NCI-H1105 treated with DMSO at 0.1 percent for 48 hours (cell line): ENCODE data around the gene DLGAP1.

Source experiments
- DNase-seq: peaks from one replicate; lab custom pipeline; 2025; lab: John Stamatoyannopoulos, UW

Gene DLGAP1

DNA sequence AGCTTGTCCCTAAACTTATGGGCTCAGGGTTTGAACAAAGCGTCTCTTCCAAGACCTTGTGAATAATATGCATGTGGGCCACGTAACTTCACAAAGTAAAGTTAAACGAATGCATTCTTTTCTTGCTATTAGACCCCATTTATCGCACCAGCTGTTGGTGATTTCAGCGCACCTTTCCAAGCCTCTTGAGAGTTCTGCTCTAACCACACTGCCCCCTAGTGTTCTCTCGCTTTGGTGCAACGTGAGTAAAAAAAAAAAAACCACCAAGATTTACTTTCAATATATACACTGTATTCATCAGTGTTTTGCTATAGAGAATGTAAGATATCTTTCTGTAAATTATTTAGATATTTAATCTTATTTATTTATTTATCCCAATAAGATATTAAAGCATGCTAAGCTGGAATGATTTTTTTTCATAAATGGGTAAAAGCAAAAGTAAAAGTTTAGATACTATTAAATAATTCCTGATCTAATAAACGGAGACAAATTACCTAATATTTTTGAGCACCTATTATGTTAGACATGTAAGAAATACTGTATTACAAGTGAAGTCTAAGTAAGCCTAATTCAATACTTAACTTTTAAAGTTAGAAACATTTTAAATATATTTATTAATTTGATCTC is 459.5 kb downstream of the DLGAP1 start:
- DNase-seq = peak; percentile 32

DNA sequence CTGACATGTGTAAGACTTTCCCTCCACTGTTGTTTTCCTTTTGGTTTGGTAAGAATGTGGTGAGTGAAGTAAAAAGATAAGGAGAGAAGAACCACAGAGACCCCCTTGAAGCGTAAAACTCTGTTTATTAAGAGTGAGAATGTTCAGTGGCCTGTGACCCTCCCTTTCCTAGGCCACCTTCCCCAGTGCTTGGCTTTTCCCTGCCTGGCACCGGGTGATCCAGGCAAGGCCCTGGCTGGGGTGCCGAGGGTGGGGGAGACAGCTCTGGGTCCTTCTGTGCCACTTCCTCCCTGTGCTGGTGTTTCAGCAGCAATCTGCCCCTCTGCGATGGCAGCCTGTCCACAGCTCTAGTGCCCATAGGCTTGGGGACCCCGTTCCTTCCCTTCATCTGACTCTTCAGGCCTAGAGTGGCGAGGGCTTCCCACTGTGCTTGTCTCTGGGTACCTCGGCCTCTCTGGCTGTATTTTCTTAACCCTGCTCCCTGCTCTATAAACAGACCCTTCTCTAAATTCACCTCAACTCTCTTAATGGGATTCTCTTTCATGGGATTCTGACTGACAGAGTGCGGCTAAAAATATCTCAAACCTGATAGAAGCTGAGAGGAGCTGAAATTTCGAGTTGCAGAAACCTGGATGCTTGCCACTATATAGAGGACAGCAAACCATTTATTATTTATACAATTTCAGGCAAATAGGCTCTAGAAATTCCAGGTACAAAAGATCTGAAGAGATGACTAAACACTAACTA is 461.0 kb downstream of the DLGAP1 start:
- no peak for DNase-seq

DNA sequence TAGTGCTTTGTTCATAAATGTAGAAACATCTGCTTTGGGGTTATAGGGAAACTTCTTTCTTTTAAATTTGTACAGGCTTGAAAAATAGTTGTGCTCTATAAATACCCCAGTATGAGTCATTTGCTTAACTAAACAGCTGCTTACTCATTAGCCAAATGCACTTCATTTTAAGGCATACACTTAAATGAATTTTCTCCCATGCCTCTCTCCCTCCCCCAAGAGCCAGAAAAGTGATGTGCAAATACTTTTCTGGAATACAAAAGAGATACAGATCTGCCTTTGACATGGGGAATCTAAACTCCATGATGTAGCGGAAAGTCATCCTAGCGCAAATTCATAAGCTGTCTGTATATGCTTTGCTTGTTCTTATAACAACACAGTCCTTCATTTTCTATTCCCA is 469.4 kb downstream of the DLGAP1 start:
- DNase-seq = no peak

- DNase-seq = no peak
Observed at GRCh38 chr18:3985020-3985419, 470.1 kb downstream of the DLGAP1 start.

DNA sequence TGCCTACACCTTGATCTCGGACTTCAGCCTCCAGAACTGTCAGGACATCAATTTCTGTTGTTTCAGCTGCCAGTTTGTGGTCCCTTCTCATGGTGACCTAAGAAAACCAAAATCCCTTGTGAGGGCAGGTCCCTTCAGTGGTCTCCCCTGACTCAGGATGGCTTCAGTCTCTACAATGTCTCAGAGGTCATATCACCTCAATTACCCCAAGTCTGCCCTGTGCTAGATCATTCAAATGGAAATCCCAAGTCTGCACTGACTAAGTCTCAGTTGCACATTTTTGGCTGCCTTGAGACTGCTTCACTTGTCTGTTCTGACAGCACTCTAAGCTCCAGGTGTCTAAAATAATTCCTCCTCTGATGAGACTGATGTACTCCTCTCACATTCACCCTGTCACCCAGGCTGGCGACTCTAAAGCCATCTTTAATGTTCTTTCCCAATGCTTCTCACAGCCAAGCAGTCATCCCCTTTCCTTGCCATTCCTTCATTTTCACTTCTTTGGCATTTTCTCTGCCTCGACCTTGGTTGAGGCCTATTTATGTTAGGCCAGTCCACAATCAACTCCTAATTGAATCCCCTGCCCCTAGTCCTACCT is 470.8 kb downstream of the DLGAP1 start:
- no peak for DNase-seq

DNA sequence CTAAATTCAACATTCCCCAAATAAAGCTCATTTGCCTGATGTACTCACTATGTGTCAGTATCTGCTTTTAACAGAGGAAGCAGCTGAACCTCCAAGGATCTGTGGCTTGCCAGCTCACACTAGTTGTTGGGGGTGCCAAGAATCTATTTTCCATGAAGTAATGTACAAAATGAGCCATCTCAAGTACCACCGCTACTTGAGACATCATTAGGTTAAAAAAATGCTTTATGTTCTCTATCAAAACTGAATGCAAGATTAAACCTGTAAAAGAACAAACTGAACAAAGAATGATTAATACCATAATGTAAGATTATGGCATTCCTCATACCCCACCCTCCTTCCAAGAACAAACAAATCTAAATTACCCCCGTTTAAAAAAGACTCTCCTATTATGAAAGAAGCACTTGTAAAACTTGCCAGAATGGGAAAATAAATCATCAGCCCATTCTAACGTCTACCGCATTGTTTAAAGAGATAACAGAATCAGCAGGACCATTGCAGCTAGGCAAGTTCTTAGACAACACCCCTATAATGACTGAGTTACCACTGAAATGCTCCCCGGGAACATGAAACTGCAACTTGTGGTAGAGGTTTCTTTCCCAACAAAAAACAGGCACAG is 471.6 kb downstream of the DLGAP1 start:
- no peak for DNase-seq

GRCh38 chr18:3982541-3982940 is 472.6 kb downstream of the DLGAP1 start:
- no peak for DNase-seq

DNA sequence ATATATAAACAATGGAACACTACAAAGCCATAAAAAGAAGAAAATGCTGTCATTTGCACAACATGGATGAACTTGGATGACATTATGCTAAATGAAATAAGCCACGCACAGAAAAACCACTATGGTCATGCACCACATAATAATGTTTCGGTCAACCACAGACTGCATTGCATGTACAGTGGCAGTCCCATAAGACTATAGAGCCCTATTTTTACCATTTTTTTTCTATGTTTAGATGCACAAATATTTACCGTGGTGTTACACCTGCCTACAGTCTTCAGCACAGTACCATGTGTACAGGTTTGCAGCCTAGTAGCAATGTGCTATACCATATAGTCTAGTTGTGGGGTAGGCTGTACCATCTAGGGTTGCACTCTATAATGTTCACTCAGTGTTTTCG is 476.1 kb downstream of the DLGAP1 start:
- DNase-seq = no peak

DNA sequence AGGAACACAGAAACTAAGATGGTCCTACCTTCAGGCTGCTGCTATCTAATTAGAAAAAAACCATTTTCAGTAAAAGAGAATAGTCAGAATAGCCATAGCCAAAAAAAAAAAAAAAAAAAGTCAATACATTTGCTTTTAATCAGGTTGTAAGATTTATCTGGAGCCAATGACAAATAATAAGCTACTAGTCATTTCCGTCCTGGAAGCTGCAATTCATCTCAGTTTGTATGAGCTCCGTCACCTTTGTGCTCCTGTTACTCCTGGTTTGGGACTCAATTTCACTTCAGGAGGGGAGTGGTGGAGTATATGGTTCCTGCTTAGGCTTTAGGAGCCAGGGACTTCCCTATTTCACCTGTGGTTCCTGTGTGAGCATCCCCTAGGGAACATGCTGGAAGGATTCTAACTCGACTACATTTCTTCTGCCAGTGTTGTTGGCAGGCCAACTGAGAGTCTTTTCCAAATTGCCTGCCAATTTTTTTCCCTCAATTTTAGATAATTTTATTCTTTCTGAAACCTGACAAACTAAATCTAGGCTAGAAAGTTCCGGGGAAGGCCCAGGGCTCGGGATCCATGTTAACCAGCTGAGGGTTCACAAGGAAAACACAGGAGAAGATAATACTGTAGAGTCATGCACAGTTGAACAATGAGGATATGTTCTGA is 481.8 kb downstream of the DLGAP1 start:
- no peak for DNase-seq

GRCh38 chr18:3972291-3972930 is 482.7 kb downstream of the DLGAP1 start:
- DNase-seq = no peak

DNA sequence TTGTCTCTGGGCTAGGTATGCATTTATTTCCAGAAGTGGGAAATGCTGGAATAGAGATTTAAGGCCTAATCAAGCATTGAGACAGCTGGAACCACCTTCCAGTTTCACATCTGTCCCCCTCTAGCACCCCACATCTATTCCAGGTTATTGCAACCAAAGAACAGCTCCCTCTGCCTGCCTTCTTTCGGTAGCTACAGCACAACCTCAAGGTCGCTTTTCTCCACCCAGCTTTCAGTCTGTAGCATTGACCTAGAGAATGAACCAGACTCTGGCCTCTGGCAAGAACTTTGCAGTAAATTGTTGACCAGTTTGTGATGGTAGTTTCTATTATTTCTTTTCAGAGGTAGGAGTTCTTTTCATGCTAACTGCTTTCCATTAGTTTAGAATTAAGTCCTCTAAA is 484.2 kb downstream of the DLGAP1 start:
- no peak for DNase-seq

- DNase-seq = no peak
Observed at GRCh38 chr18:3967359-3968180, 487.5 kb downstream of the DLGAP1 start.

GRCh38 chr18:3966642-3967358 is 488.3 kb downstream of the DLGAP1 start:
- no peak for DNase-seq

DNA sequence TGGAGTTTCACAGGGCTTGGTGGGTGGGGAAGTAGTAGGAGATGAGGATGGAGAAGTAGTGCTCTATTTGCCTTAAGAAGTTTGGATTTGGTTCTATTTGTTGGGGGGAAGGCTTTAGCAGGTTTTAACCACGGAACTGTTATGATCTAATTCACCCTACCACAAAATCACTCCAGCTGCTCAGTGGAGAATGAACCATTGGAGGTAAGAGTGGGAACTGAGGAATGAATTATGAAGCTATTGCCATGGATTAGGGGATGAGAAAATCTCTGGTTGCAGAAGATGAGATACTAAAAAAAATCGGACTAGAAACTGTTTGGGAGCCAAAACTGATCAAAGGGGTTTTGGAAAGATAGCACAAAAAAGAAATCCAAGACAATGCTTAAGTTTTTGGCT is 488.9 kb downstream of the DLGAP1 start:
- DNase-seq = no peak

DNA sequence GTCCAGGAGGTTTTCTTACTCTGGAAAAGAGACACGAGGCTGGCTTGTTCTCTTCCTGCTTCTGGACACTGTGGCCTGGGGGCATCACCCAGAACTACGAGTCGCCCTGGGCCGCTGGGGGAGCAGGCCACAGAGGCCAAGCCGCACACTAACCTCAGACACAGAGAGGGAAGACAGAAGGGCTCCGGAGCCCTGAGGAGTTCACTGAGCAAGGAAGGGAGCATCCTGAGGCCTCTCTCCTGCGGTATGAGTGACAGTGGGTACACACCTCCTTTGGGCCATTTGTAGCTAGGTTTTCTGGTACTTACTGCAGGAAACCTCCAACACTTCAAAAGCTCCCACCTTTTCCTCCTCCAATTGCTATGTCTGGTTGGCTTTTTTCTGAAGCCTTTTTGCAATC is 494.1 kb downstream of the DLGAP1 start:
- no peak for DNase-seq

DNA sequence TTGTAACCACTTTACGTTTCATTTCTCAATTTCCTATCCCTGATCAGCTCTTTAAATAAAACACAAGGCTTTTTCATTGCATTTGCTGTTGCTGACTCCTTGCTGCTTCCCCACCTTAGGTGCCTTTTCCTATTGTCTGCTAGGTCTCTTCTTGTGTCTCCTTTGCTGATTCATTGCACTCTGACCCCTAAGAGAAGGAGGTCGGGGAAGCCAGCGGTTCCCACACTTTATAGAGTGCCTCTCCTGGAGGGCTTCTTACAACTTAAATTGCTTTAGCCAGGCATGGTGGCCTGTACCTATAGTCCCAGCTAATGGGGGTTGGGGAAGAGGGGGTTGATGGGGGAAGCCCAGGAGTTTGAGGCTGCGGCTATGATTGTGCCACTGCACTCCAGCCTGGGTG is 495.0 kb downstream of the DLGAP1 start:
- DNase-seq = no peak

- no peak for DNase-seq
Observed at GRCh38 chr18:3952031-3952430, 503.1 kb downstream of the DLGAP1 start.

- no peak for DNase-seq
Observed at GRCh38 chr18:3950668-3951404, 504.3 kb downstream of the DLGAP1 start.

DNA sequence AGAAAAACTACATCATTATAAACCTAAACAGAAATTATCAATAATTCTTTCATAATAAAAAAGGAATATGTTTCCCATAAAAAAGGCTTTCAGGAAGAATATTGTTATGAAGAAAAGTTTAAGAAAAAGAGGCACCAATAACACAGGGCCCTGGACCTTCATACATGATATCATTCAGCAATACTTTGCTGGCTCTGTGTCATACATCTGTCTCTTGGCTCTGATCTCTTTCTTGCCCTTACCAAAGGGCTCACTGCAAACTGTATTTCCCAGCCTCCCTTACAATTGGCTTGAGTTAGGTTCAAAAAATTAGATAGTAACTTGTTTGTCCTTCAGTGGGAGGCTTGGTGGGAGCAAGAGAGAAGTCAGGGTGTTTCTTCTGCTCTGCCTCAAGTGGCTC is 506.1 kb downstream of the DLGAP1 start:
- DNase-seq = no peak

DNA sequence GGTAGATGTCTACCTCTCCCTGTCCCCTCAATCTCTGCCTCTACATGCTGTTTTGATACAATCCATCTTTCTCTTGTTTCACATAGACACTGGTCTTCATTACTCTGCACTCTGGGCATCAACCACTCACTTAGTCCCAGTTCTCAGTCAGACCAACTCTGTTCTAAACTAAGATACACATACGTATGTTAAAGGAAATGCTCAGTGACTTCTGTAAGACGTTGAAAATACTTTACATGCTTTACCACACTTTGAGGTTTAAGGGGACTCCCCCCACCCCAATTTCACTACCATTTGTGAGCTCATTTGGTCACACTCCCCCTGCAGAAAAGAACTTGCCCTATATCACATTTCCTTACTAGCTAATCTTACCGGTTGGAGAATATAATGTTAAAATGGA is 507.7 kb downstream of the DLGAP1 start:
- no peak for DNase-seq
